HUES6 (cell line): ENCODE results near the gene SLC20A1.

Experiments
- H3K27ac ChIP-seq: 2 replicates; pipeline ENCODE4 v1.7.0; 2013; ENCODE audit warnings: low read depth, mild to moderate bottlenecking, low read length, inconsistent platforms
- H3K27me3 ChIP-seq: 2 replicates; pipeline ENCODE4 v1.6.1; 2013; ENCODE audit warnings: low read length; ENCODE audit not compliant: control insufficient read depth, insufficient read depth
- H3K36me3 ChIP-seq: 2 replicates; pipeline ENCODE4 v1.6.1; 2013; ENCODE audit warnings: low read length; ENCODE audit not compliant: control insufficient read depth, insufficient read depth
- H3K4me1 ChIP-seq: 2 replicates; pipeline ENCODE4 v1.6.1; 2013; ENCODE audit warnings: low read length; ENCODE audit not compliant: control insufficient read depth, insufficient read depth
- H3K4me3 ChIP-seq: 2 replicates; pipeline ENCODE4 v1.5.1; 2013; ENCODE audit warnings: low read depth, low read length
- H3K9ac ChIP-seq: one replicate; pipeline ENCODE4 v1.6.1; 2013; ENCODE audit warnings: mild to moderate bottlenecking, low read length
- H3K9me3 ChIP-seq: 2 replicates; pipeline ENCODE4 v1.6.1; 2013; ENCODE audit warnings: low read depth, low read length; ENCODE audit not compliant: control insufficient read depth, insufficient read depth

Gene SLC20A1

GRCh38 chr2:112626604-112627059 lies 19.1 kb upstream of the SLC20A1 start:
- Histone ChIP-seq H3K9me3 (no peaks in the 10 kb centered on the region), H3K9ac (no peak overlapping the region), H3K27ac (no peak overlapping the region), H3K4me1 (peaks cover 24% of the 10 kb centered on the region), H3K4me3 (no peak overlapping the region), H3K36me3 (no peaks in the 10 kb centered on the region), H3K27me3 (no peaks in the 10 kb centered on the region)

- Histone ChIP-seq H3K27ac (no peak overlapping the region), H3K36me3 (no peaks in the 10 kb centered on the region), H3K4me1 (peaks cover 24% of the 10 kb centered on the region), H3K9ac (no peak overlapping the region), H3K4me3 (no peak overlapping the region), H3K9me3 (no peaks in the 10 kb centered on the region), H3K27me3 (no peaks in the 10 kb centered on the region)
Observed at GRCh38 chr2:112627060-112628040, 18.4 kb upstream of the SLC20A1 start.

GRCh38 chr2:112629224-112629623 lies 16.5 kb upstream of the SLC20A1 start:
- Histone ChIP-seq H3K36me3 (no peaks in the 10 kb centered on the region), H3K4me3 (no peak overlapping the region), H3K27ac (no peak overlapping the region), H3K9ac (no peak overlapping the region), H3K4me1 (peaks cover 23% of the 10 kb centered on the region), H3K27me3 (no peaks in the 10 kb centered on the region), H3K9me3 (no peaks in the 10 kb centered on the region)

- Histone ChIP-seq H3K9me3 (no peaks in the 10 kb centered on the region), H3K36me3 (no peaks in the 10 kb centered on the region), H3K9ac (no peak overlapping the region), H3K4me1 (peaks cover 23% of the 10 kb centered on the region), H3K27me3 (no peaks in the 10 kb centered on the region), H3K4me3 (no peak overlapping the region), H3K27ac (no peak overlapping the region)
Observed at GRCh38 chr2:112629823-112630222, 15.9 kb upstream of the SLC20A1 start.

GRCh38 chr2:112630268-112630667 lies 15.5 kb upstream of the SLC20A1 start:
- Histone ChIP-seq H3K4me1 (peaks cover 23% of the 10 kb centered on the region), H3K4me3 (no peak overlapping the region), H3K27me3 (no peaks in the 10 kb centered on the region), H3K9me3 (no peaks in the 10 kb centered on the region), H3K9ac (no peak overlapping the region), H3K36me3 (no peaks in the 10 kb centered on the region), H3K27ac (no peak overlapping the region)

- Histone ChIP-seq H3K27me3 (no peaks in the 10 kb centered on the region), H3K4me3 (no peak overlapping the region), H3K27ac (no peak overlapping the region), H3K36me3 (no peaks in the 10 kb centered on the region), H3K4me1 (peaks cover 23% of the 10 kb centered on the region), H3K9ac (no peak overlapping the region), H3K9me3 (no peaks in the 10 kb centered on the region)
Observed at GRCh38 chr2:112633708-112634107, 12.0 kb upstream of the SLC20A1 start.

GRCh38 chr2:112634153-112634873 lies 11.4 kb upstream of the SLC20A1 start:
- H3K4me3 ChIP-seq = no peak overlapping the region

GRCh38 chr2:112634874-112635157 lies 10.9 kb upstream of the SLC20A1 start:
- H3K36me3 ChIP-seq = no peaks in the 10 kb centered on the region
- no peak overlapping the region for H3K9ac ChIP-seq
- H3K27ac ChIP-seq = no peak overlapping the region
- H3K27me3 ChIP-seq = no peaks in the 10 kb centered on the region
- H3K9me3 ChIP-seq = no peaks in the 10 kb centered on the region
- H3K4me3 ChIP-seq = no peak overlapping the region
- peaks cover 22% of the 10 kb centered on the region for H3K4me1 ChIP-seq

More at GRCh38 chr2:112634153-112634873, 11.4 kb upstream of the SLC20A1 start:
- H3K9me3 ChIP-seq = no peaks in the 10 kb centered on the region
- no peak overlapping the region for H3K9ac ChIP-seq
- H3K36me3 ChIP-seq = no peaks in the 10 kb centered on the region
- no peaks in the 10 kb centered on the region for H3K27me3 ChIP-seq
- H3K4me1 ChIP-seq = peaks cover 23% of the 10 kb centered on the region
- H3K27ac ChIP-seq = no peak overlapping the region

- H3K4me1 ChIP-seq = peaks cover 10% of the 10 kb centered on the region
- H3K9ac ChIP-seq = no peak overlapping the region
- H3K27ac ChIP-seq = no peak overlapping the region
- no peaks in the 10 kb centered on the region for H3K36me3 ChIP-seq
- no peaks in the 10 kb centered on the region for H3K27me3 ChIP-seq
- H3K9me3 ChIP-seq = no peaks in the 10 kb centered on the region
- no peak overlapping the region for H3K4me3 ChIP-seq
Observed at GRCh38 chr2:112636605-112637288, 9.0 kb upstream of the SLC20A1 start.

GRCh38 chr2:112637289-112637660 lies 8.5 kb upstream of the SLC20A1 start:
- Histone ChIP-seq H3K9ac (no peak overlapping the region), H3K27ac (no peak overlapping the region), H3K27me3 (no peaks in the 10 kb centered on the region), H3K9me3 (no peaks in the 10 kb centered on the region), H3K4me1 (peaks cover 7% of the 10 kb centered on the region; the same call in 1 of the 2 replicates), H3K4me3 (no peak overlapping the region), H3K36me3 (no peaks in the 10 kb centered on the region)

- Histone ChIP-seq H3K27ac (no peak overlapping the region), H3K9me3 (no peaks in the 10 kb centered on the region), H3K27me3 (no peaks in the 10 kb centered on the region; the same call in 1 of the 2 replicates), H3K4me1 (peaks cover 19% of the 10 kb centered on the region), H3K4me3 (no peak overlapping the region), H3K36me3 (no peaks in the 10 kb centered on the region), H3K9ac (no peak overlapping the region)
Observed at GRCh38 chr2:112639936-112640335, 5.8 kb upstream of the SLC20A1 start.
